Stromal cell of bone marrow (primary cell): Measurements from ENCODE around the gene HAPLN1.

Experiments
- DNase-seq: peaks from one replicate; pipeline ENCODE4 v3.0.0-alpha.2; 2012; ENCODE audit warnings: low read depth

The HAPLN1 gene

DNA sequence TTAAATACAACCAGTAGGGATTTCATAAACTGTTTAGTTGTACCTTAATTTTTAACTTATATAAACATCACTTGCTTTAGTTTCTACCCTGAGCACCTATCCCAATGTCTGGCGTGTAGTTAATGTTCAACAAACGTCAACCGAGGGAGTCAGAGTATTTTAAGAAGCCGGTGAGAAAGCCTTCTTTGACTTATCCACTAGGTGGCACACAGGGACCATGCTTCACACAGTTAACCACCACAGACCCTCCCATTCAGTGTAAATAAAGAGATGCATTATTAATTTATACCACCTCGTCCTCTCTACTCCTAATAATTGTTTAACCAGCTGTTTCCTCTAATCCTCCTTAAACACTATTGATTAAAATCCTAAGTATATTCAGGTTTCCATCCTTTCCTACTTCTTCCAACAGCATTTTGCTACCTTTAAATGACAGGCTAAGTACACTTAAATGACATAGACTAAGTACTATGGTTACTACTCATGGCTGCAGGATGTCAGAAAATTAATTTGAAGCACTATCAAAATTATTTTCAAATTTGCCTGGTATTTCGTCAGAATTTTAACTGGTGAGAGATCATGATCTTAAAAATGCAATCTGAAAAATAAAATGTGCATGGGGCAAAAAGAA, 2.3 kb downstream of the HAPLN1 start:
- DNase-seq, result peak; percentile 44

DNA sequence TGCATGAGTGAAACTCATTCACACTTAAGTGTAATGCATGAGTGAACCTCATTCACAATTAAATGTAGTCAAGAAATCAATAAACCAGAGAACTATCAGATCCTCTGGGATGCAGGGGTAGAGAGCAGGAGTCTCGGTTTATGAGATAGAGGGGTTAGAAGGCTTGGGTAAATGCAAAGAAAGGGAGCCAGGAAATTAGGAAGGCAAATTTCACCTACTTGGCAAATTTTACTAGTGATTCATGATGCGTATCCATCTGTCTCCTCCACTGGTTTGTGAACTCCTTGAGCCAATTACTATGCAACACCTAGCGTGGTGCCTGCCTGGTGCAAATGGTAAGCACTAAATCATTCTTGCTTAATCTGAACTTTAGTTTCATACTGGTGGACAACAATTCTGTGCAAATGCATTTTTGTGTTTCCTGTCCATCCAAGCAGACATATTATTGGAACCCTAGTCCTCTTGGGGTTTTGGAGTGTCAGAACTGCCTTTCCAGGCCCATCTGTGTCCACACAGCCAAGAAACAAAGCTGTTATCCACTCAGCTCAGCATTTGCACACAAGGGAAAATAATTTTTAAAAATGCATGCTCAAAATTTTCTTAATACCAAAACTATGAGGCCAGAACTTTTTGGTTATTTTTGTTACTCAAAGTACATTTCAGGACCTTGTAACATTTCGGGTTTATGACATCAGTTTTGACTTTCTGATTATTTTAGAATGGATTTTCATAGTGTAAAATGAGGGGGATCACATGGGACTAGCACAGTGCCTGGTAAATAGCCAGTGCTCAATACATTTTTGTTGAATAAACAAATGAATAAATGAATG, 5.2 kb downstream of the HAPLN1 start:
- no peak for DNase-seq

DNA sequence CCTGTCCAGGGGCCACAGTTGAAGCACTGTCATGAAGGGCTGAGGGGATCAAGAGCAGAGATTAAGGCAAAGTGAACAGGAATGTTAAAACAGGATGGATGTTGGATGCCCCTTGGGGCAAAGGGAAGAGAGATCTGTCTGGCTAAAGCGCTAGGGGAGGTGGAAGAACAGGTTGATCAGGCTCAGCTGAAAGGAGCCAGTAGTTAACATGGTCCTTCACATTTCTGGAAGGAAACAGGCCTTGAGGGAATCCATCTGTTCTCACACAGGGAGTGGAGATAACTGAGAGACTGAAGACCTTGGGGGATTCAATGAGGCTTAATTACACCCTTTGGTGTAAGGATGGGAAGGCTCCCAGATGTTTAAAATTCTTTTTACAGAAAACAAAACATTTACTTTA, 5.8 kb downstream of the HAPLN1 start:
- no peak for DNase-seq

DNA sequence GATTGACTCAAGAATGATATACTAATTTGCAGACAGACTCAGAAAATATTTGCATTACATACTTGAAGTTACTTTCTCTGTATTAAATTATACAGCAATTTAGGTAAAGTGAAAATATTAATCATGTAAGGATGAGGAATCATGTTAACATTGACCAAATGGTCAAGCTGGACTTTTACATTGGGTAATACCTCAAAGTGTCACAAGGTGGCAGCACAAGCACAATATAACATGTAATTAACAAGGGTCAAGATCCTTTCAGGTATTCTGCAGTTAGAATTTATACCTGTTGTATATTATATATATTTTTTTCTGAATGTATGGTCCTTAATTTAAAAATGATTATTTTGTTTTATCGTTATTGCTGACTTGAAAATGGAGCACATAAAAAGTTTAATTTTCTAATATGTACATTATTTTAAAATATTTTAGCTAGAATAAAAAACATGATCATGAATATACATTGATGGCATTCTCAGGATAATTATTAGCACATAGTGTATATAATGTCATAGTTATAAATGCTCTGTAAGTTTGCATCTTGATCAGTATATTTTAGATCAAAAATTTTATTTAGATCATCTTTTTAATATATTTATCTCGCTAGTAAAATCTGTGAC, 8.6 kb downstream of the HAPLN1 start:
- peak; percentile 29 for DNase-seq

DNA sequence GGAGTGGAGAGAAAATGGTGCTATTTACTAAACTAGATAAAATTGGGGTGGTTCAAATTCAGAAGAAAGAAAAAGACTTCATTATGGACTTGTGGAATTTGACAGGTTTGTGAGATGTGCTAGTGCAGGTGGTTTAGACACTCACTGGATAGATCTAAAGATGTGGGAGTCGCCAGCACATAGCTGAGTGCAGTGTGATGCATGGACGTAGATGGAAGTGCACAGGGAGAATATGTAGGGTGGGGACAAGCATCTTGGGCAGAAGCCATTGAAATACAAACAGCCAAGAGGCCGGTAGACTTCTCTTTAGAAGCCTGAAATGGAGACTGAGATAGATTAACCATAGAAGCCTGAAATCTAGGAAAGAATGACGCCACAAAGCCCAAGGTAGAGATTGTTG, 10.7 kb downstream of the HAPLN1 start:
- DNase-seq, result no peak

DNA sequence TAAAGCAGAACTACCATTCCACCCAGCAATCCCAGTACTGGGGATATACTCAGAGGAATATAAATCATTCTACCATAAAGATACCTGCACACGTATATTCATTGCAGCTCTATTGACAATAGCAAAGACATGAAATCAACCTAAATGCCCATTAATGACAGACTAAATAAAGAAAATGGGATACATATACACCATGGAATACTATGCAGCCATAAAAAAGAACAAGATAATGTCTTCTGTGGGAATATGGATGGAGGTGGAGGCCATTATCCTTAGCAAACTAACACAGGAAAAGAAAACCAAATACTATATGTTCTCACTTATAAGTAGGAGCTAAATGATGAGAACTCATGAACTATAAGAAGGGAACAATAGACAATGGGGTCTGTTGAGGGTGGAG, 12.5 kb downstream of the HAPLN1 start:
- DNase-seq, result no peak

DNA sequence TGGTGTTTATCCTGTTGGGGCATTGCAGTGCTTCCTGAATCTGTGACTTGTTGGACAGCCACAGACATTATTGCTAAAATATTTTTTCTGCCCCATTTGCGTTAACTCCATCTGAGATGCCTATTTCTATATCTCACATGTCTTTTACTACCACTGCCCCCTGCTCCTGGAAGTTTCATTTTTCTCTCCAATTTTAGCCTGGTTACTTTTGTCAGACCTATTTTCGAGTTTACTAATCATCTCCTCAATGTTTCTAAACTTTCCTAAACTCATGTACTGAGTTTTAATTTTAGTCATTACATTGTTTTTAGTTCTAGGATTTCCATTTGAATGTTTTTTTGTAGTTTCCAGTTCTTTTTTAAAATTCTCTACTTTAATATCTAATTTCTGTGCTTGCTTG, 17.6 kb downstream of the HAPLN1 start:
- DNase-seq, result no peak

DNA sequence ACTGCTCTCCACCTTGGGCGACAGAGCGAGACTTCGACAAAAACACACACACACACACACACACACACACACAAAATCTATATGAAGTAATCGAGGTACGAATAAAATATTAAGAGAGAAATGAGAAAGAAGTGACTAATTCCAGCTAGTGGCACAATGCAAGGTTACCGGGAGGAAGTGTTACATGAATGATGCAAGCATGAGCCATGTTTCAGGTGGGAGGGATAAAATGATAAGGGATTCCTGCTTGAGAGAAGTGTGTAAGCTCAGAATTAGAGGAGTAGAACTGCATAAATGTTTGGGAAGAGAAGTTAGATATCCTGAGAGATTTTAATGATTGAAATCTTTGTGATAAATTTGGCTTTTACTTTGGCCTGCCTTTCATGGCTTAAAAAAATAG, 18.8 kb downstream of the HAPLN1 start:
- DNase-seq, result no peak

DNA sequence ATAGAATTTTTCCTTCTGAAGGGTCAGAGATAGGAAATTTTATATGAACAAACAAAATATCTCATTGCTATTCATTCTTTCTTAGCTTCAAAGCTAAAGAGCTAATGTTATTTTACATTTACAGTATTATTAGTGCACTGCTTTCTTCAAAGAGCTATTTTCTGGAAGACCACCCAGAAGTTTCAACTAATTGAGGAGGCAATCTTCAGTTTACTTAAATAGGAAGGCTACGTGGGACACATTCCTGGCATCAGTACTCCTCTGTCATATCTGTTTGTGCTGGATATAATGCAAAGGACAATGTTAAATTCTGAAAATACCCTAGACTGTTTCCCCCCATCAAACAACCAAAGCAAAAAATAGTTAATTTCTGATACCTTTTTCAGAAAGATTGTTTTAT, 30.8 kb downstream of the HAPLN1 start:
- DNase-seq, result no peak

DNA sequence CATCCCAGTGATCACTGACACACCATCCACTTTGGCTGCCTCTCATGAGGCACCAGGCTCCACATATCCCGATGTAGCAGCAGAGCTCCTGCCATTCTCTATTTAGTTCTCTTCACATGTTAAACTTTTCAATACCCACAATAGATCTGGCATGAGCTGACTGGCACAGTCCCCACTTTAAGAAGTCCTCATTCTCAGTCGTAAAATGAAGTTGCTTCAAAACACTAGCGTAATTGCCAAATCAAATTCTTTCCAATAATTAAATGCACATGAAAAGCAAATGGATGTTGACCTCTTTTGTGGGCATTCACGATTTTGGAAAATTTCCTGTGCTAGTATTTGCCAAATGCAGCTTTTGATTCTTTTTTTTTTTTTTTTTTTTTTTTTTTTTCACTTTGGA, 32.4 kb downstream of the HAPLN1 start:
- no peak for DNase-seq

DNA sequence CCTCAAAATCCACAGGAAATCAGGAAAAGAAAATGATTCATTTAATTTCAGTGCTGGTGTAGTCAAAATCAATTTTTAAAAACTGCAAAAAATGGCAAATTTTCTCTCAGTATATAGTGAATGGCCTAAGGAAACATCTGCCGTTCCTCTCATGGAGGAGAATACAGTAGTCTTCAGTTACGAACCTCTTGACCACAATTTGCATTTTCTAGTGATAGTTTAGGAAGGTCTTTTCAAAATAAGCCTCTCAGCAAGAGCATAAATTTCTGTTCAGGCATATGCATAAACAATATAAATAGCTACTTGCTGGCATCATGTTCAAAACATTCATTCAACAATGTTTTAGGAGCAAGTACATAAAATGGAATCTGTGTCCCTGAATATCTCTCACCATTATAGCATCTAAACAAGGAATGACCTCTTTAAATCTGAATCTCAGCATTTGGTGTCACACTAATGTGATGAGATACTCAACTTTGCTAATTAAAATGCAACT, 33.5 kb downstream of the HAPLN1 start:
- no peak for DNase-seq

DNA sequence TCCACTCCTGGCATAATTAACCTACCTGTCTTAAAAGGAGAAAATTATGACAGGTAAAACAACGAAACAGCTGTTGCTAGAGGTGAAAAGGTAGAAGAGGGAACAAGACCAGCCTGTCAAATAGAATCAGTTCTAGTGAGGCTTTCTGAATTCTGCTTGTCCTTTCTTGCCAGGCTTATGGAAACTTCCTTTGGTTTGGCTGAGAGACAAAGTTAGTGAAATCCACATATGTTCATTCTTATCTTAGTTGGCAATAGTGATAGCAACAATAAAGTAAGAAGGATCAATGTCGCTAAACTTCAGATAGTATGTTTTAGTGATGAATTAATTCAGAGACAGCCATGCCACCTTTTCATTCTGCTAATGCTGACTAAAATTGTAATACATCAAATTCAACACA, 34.4 kb downstream of the HAPLN1 start:
- DNase-seq, result no peak

DNA sequence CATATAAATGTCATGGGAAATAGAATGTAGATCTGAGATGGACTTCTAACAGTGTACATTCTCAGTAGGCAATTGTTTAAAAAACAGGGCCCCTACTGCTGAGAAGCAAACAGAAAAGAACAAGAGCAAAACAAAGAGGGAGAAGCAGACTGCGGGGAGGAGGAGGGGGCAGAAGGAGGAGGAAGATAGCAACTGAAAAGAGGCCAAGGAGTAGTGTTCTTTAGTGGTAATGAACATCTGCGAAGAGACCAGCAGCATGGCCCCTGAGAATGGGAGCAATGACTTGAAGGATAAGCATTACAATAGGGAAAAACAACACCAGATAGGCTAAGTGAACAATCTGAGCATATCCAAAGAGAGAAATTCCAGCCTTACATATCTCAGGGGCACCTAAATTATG, 36.8 kb downstream of the HAPLN1 start:
- no peak for DNase-seq

DNA sequence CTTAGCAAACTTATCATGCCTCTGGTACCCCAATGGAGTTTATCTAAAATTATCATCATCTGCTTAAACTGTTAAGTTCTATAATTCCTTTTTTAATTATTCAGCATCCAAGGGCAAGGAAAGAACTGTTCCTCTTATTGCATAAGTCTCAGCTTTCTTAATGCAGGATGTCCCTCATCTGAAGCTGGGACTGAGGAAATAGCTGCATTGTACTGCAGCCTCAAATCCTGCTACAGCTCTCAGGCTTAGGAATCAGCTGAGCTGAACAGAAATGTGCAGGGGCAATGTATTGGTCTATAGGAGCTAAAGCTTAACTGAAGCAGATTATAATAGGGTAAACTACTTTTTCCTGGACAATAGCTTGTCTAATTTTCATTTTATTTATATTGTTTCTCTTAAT, 48.0 kb downstream of the HAPLN1 start:
- DNase-seq, result no peak

DNA sequence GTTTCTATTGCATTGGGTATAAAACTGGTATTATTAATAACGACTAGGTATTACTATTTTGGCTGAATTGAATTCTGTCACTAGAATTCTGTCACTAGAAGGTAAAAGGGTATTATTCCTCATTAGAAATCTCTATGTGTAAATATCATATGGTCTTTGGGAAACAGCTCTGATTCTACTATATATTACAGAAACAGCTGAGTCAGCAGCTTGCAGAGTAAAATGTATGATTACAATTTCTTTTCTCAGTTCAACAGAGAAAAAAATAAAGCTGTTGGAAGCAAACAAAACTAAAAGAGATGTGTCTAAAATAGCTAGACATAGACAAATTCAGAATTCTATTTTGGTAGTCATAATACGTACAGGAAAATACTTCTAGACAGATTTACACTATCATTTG, 48.5 kb downstream of the HAPLN1 start:
- no peak for DNase-seq

DNA sequence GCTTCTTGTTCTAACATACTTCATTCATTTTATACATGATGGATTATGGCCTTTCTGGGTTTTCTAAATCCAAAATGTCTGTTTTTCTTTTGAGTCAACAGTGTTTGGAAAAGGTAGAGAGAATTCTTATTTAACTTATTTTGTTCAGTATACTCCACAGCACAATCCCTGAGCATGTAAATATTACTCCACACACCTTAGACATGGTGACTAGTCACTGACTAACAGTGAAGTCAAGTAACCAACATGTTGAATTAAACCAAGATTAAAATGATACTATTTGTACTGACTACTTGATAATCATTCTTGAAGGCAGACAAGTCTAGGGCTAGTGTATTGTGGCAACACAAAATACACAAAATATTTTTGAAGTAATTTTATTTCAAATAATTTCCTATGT, 55.0 kb downstream of the HAPLN1 start:
- DNase-seq, result no peak

DNA sequence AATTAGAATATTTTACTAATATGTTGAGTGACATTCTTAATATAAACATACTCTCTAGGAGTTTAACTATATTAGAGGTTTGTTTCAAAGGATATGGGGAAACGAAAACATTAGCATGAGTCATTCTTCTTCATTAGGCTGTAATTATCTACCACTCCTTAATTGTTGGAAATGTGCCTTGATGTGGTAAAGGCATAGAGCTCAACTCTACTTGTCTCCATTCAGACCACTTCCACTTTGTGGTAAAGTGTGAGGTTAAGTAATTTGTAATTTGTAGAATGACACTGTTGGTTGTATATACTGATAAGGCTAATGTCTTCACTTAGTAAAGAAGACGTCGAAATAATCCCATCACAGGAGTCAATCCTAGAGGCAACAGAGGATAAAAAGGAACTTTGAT, 58.1 kb downstream of the HAPLN1 start:
- no peak for DNase-seq

DNA sequence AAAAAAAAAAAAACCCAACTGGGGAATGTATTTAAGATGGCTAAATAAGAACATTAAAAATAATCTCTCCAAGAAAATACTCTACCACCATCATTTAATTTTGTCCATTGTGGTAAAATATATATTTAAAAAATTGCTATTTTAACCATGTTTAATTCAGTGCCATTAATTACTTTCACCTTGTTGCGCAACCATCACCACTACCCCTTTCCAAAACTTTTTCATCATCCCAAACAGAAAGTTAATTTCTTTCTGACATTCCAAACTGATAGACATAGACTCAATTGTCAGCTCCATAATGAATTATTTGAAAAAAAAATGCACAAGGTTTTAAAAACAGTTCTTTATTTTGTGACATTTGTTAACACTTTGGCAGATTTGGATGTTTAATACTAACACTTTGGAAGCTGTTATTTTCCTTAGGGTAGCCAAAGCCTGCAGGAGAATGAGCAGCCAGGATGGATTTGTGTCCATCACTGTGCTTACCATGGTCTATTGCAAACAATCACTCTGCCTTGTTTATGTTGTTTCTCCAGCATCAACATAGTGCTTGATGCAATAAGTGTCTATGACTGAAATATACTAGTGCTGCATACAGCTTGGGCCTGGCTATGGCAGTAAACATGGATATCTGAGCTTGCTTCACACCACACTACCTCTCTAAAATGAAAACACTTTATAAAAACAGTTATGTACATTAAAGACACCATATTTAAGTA, 62.7 kb downstream of the HAPLN1 start:
- DNase-seq, result no peak

DNA sequence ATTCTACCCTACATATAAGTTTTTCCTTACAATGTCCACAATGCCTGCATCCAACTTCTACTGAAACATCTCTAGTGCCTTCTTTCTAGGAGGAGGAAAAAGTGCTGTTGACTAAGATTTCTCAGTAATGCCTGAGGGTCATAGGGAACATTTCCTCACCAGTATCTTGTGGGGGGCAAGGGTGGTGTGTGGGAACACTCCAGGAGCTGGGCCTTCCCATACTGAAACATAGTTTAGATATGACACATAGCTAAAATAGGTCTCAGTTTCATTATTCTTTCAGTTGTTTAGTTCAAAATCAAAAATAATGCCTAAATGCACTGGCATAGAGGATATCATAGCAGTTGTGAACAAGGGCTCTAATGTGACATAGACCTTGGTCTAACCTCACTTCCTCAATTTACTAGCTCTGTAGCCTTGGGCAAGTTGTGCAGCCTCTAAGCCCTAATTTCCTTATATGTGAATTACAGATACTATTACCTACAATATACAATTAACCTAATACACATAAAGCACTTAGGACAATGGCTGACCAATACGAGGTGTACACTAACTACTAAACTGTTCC, 66.1 kb downstream of the HAPLN1 start:
- no peak for DNase-seq

DNA sequence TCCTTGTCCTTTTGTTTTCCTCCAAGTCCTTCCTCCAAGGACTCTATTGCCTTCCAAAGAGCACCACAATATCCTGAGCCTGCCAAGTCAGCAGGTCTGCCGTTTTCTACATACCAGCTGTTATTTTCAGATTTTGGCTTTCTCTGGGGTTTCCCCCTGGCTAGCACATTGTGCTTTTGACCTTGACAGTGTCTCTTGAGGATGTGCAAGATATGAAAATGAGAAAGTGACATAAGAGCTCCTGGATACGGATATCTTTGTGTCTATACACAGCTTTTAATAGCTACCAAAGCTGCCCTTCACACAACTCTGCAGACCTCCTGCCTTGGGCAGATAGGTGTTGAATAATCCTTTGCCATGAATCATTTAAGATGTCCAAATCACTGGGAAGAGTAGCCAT, 67.0 kb downstream of the HAPLN1 start:
- DNase-seq, result no peak

DNA sequence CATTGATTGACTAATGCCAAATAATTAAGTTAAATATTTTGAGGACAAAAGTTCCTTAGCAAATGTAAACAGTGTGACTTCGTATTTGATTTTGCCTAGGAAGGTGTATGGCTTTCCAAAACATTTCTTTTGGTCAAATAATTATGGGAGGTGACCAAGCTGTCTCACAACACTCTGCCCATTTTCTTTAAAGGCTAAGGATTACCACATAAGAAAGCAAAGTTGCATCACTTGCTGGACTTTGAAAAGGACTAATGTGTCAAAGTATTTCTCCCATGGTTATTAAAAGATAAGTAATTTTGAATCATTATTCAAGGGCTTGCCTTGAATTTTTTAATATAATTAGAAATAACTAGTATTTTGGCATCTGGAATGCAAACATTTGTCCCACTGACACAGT, 74.7 kb downstream of the HAPLN1 start:
- no peak for DNase-seq

DNA sequence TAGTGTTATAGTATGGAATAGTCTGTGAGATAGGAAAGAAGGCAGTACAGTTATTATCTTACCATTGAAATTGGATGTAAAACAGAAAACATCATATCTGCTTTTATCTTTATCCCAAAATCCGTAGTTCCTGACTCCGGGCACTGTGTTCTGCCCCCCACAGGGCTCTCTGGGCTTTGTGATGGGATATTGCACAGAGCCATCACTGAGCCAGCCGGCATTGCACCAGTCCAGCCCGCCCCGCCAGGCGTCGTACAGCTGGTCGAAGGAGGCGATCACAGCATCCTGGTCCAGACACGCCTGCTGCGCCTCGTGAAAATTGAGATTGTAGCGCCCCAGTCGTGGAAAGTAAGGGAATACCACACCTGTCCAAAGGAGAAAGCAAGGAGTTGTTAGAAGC, 76.4 kb downstream of the HAPLN1 start:
- DNase-seq, result no peak
